Stimulated activated CD8-positive, alpha-beta memory T cell treated with anti-CD3 and anti-CD28 coated beads, Interleukin-2, amount 100 ng/mL, for 1 hour (primary cell): ENCODE data around the gene SLC12A9.
"Not testable (repeated sequence)": the region's sequence is repeated elsewhere in the genome, so short reads cannot be mapped to it uniquely, and the experiment has no call there.

Experiments used
- DNase-seq, 2 donors: peaks; one replicate each; pipeline ENCODE4 v3.0.0-alpha.2; 2020; ENCODE audit warnings: low read depth in 2 of 2

The SLC12A9 gene

DNA sequence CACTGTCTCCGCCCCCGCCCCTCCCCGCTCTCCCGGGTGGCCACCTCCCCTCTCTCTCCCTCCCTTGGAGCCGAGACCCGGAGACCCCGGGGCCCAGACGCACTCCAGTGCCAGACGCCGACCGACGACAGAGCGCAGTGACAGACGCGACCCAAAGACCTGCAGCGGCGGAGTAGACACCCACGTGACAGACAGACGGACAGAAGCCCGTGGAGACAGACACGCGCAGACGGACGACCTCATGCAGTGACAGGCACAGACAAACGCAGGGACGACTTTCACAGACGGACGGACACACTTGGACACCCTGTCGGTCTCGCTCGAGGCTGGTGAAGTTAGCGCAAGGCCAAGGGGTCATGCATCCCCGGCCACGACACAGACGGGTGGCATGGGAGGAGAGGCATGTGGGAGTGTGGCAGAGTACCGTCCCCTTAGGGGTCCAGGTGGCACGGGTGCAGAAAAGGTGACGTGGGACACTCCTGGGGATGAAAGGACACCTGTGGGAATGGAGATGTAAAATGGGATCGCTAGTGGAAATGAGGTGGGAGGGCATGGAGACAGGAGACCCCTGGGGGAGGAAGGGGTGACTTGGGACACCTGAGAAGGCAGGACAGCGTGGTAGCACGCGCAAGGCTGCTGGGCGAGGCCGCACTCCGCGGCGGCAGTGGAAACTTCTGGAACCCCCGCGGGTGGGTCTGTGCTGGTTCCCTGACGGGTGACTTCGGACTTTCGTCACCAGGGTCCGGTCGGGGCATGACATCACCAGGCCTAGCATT, 43.6 kb downstream of the SLC12A9 start:
- DNase-seq, result no peak

GRCh38 chr7:100896732-100897608, 44.5 kb downstream of the SLC12A9 start:
- peak in 1 of 2 donors; percentile 49 for DNase-seq

GRCh38 chr7:100897772-100898454, 45.4 kb downstream of the SLC12A9 start:
- DNase-seq, result no peak

- no peak for DNase-seq
Observed at GRCh38 chr7:100899432-100899831, 46.9 kb downstream of the SLC12A9 start.

- DNase-seq, result no peak
Observed at GRCh38 chr7:100900978-100901377, 48.5 kb downstream of the SLC12A9 start.

DNA sequence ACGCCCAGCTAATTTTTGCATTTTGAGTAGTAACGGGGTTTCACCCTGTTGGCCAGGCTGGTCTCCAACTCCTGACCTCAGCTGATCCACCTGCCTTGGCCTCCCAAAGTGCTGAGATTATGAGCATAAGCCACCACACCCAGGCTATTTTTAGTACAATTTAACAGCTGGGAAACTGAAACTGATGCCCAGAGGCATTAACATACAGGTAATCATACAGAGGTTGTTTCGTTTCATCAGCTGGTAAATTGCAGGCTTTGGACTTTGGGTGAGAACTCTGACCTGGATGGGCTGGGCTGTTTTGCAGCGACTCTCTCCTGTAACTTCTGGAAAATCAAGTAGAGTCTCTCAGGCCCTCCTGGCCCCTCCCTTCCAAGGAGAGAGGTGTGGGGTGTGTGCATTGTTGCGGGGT, 49.4 kb downstream of the SLC12A9 start:
- DNase-seq, result no peak

- no peak for DNase-seq
Observed at GRCh38 chr7:100902638-100903037, 50.1 kb downstream of the SLC12A9 start.

GRCh38 chr7:100908512-100908911, 56.0 kb downstream of the SLC12A9 start:
- no peak for DNase-seq

DNA sequence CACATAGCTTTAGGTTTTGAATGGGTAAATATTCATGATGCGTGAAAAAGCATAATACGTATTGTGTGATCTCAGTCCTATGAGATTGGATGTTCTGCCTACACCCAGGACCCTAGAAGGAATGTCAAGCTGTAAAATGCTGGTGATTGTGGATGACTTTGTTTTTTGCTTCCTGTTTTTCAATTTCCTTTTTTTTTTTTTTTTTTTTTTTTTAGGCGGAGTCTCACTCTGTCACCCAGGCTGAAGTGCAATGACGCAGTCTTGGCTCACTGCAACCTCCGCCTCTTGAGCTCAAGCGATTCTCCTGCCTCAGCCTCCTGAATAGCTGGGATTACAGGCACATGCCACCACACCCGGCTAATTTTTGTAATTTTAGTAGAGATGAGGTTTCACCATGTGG, 57.9 kb downstream of the SLC12A9 start:
- not testable (repeated sequence) for DNase-seq

DNA sequence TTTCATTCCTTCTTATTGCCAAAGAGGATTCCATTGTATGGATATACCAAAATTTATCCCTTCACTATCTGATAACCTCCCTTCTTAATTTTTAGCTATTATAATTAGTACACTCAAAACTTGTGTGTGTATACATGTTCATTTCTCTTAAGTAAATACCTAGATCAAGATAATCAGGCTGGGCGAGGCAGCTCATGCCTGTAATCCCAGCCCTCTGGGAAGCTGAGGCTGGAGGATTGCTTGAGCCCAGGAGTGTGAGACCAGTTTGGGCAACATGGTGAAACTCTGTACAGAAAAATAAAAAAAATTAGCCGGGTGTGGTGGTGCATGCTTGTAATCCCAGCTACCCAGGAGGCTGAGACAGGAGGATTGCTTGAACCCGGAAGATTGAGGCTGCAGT, 59.0 kb downstream of the SLC12A9 start:
- no peak for DNase-seq

DNA sequence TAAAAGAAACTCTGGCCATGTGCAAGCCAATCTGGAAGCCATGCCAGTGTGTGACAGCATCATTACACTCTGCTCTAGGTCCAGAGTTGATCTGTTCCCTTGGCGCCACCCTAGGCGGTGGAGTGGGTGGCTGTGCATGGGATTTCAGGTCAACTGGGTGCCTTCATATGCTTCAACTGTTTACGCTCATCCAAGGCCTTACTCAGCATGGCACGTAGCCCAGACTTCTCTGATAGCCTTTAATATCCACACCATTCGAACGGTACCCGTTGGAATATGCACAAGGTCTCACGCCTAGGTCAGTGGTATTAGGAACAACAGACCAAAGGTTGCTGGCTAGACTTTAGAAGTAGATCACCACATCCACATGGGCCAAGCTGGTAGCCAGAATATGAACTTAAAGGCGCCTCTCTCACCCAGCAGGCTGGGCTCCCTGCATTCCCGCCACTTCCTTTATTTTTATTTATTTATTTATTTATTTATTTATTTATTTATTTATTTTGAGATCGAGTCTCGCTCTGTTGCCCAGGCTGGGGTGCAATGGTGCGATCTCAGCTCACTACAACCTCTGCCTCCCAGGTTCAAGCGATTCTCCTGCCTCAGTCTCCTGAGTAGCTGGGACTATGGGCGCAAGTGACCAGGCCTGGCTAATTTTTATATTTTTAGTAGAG, 61.8 kb downstream of the SLC12A9 start:
- no peak for DNase-seq

- DNase-seq, result no peak
Observed at GRCh38 chr7:100914879-100915447, 62.5 kb downstream of the SLC12A9 start.
